TTC549 (cell line): ENCODE data around the gene IL36A.

Source experiments
- FAIRE-seq: peaks from 2 replicates; lab custom pipeline; 2012; peaks lifted over from hg19 to GRCh38; lab: Jason Lieb, UNC

IL36A gene

GRCh38 chr2:113050921-113051895 is 45.9 kb downstream of the IL36A start:
- no peak for FAIRE-seq

GRCh38 chr2:113052396-113052917 is 47.2 kb downstream of the IL36A start, which contains the start of gene IL36B:
Gene IL36B, minus strand, starts transcription at chr2:113052867.
- FAIRE-seq: no peak

- FAIRE-seq: no peak
Observed at GRCh38 chr2:113053666-113054065, 48.4 kb downstream of the IL36A start.

GRCh38 chr2:113054066-113054465 is 48.8 kb downstream of the IL36A start:
- no peak for FAIRE-seq

- FAIRE-seq: no peak
Observed at GRCh38 chr2:113056521-113056920, 51.3 kb downstream of the IL36A start.

GRCh38 chr2:113057117-113057516 is 51.9 kb downstream of the IL36A start:
- FAIRE-seq: no peak
